ENCODE results near the gene KLHL36.
"Not testable (repeated sequence)": the region's sequence is repeated elsewhere in the genome, so short reads cannot be mapped to it uniquely, and the experiment has no call there.

KLHL36 gene

GRCh38 chr16:84683691-84684591 is 35.6 kb downstream of the KLHL36 start:
- H3K4me3 ChIP-seq (replicated peaks; ENCODE audit: low read depth, low read length), result no peak overlapping the region
- no peak for TF ChIP-seq CTCF (IDR thresholded peaks at IDR 0.05; ENCODE audit: low read depth, low read length, missing control alignments)
- no peak for DNase-seq (ENCODE audit: extremely low read depth, low read depth)

- no peak for TF ChIP-seq CTCF (IDR thresholded peaks at IDR 0.05; ENCODE audit: low read depth, low read length, missing control alignments)
- H3K4me3 ChIP-seq (replicated peaks; ENCODE audit: low read depth, low read length), result no peak overlapping the region
- DNase-seq (ENCODE audit: extremely low read depth, low read depth), result no peak
Measured at GRCh38 chr16:84684592-84684965, 36.3 kb downstream of the KLHL36 start.

- H3K4me3 ChIP-seq (replicated peaks; ENCODE audit: low read depth, low read length), result no peak overlapping the region
- no peak for TF ChIP-seq CTCF (IDR thresholded peaks at IDR 0.05; ENCODE audit: low read depth, low read length, missing control alignments)
Measured at GRCh38 chr16:84685210-84685609, 36.9 kb downstream of the KLHL36 start.

GRCh38 chr16:84686707-84687298 is 38.5 kb downstream of the KLHL36 start:
- no peak overlapping the region for H3K4me3 ChIP-seq (replicated peaks; ENCODE audit: low read depth, low read length)
- TF ChIP-seq CTCF (IDR thresholded peaks at IDR 0.05; ENCODE audit: low read depth, low read length, missing control alignments), result no peak
- no peak for DNase-seq (ENCODE audit: extremely low read depth, low read depth)

More at GRCh38 chr16:84685210-84685609, 36.9 kb downstream of the KLHL36 start:
- no peak for DNase-seq (ENCODE audit: extremely low read depth, low read depth)

GRCh38 chr16:84687715-84688114 is 39.4 kb downstream of the KLHL36 start:
- no peak overlapping the region for H3K4me3 ChIP-seq (replicated peaks; ENCODE audit: low read depth, low read length)

GRCh38 chr16:84688163-84688562 is 39.9 kb downstream of the KLHL36 start:
- H3K4me3 ChIP-seq (replicated peaks; ENCODE audit: low read depth, low read length); DNase-seq (ENCODE audit: extremely low read depth, low read depth): not testable (repeated sequence)

More at GRCh38 chr16:84687715-84688114, 39.4 kb downstream of the KLHL36 start:
- DNase-seq (ENCODE audit: extremely low read depth, low read depth), result no peak
- no peak for TF ChIP-seq CTCF (IDR thresholded peaks at IDR 0.05; ENCODE audit: low read depth, low read length, missing control alignments)

- TF ChIP-seq CTCF (IDR thresholded peaks at IDR 0.05; ENCODE audit: low read depth, low read length, missing control alignments), result no peak
- DNase-seq (ENCODE audit: extremely low read depth, low read depth), result peak; percentile 90
- H3K4me3 ChIP-seq (replicated peaks; ENCODE audit: low read depth, low read length), result no peak overlapping the region
Measured at GRCh38 chr16:84689111-84689510, 40.8 kb downstream of the KLHL36 start.
